ENCODE data around the gene IGSF8.
A peak's percentile ranks its signal among the peaks of the same experiment; 100 is the strongest.

The IGSF8 gene

GRCh38 chr1:160063176-160063575 is 35.2 kb downstream of the IGSF8 start:
- no peak overlapping the region for H3K27ac Mint-ChIP-seq
- TF ChIP-seq CTCF (IDR thresholded peaks at IDR 0.05; ENCODE audit: unreplicated experiment in 3 of 3): no peak
- H3K4me3 Mint-ChIP-seq: no peak overlapping the region
- no peaks in the 10 kb centered on the region for H3K36me3 Mint-ChIP-seq (ENCODE audit: low read depth)
- H3K27me3 Mint-ChIP-seq (ENCODE audit: low read depth): peaks cover 33% of the 10 kb centered on the region
- H3K9me3 Mint-ChIP-seq: no peaks in the 10 kb centered on the region
- peaks cover 17% of the 10 kb centered on the region for H3K4me1 Mint-ChIP-seq

GRCh38 chr1:160062230-160062532 is 36.2 kb downstream of the IGSF8 start:
- H3K4me1 Mint-ChIP-seq: peaks cover 9% of the 10 kb centered on the region
- TF ChIP-seq CTCF (IDR thresholded peaks at IDR 0.05; ENCODE audit: unreplicated experiment in 3 of 3): no peak
- peak overlapping the region in 1 of 3 experiments; percentile 73 for H3K27ac Mint-ChIP-seq
- no peaks in the 10 kb centered on the region for H3K36me3 Mint-ChIP-seq (ENCODE audit: low read depth)
- H3K9me3 Mint-ChIP-seq: no peaks in the 10 kb centered on the region
- H3K27me3 Mint-ChIP-seq (ENCODE audit: low read depth): peaks cover 33% of the 10 kb centered on the region
- H3K4me3 Mint-ChIP-seq: no peak overlapping the region

- Mint-ChIP-seq H3K27ac (peak overlapping the region in 1 of 3 experiments; percentile 73), H3K27me3 (ENCODE audit: low read depth) (peaks cover 36% of the 10 kb centered on the region), H3K4me3 (no peak overlapping the region), H3K4me1 (peaks cover 6% of the 10 kb centered on the region), H3K9me3 (no peaks in the 10 kb centered on the region), H3K36me3 (ENCODE audit: low read depth) (no peaks in the 10 kb centered on the region)
- no peak for TF ChIP-seq CTCF (IDR thresholded peaks at IDR 0.05; ENCODE audit: unreplicated experiment in 3 of 3)
Measured at GRCh38 chr1:160061369-160062229, 36.8 kb downstream of the IGSF8 start.

GRCh38 chr1:160058087-160058486 is 40.3 kb downstream of the IGSF8 start:
- peaks cover 6% of the 10 kb centered on the region for H3K4me1 Mint-ChIP-seq
- no peaks in the 10 kb centered on the region for H3K36me3 Mint-ChIP-seq (ENCODE audit: low read depth)
- no peaks in the 10 kb centered on the region for H3K9me3 Mint-ChIP-seq
- no peak overlapping the region for H3K27ac Mint-ChIP-seq
- no peak for TF ChIP-seq CTCF (IDR thresholded peaks at IDR 0.05; ENCODE audit: unreplicated experiment in 3 of 3)
- peaks cover 38% of the 10 kb centered on the region for H3K27me3 Mint-ChIP-seq (ENCODE audit: low read depth)
- H3K4me3 Mint-ChIP-seq: no peak overlapping the region

GRCh38 chr1:160056648-160057169 is 41.7 kb downstream of the IGSF8 start:
- no peaks in the 10 kb centered on the region for H3K36me3 Mint-ChIP-seq (ENCODE audit: low read depth)
- H3K4me3 Mint-ChIP-seq: no peak overlapping the region
- H3K27ac Mint-ChIP-seq: no peak overlapping the region
- H3K9me3 Mint-ChIP-seq: no peaks in the 10 kb centered on the region
- H3K27me3 Mint-ChIP-seq (ENCODE audit: low read depth): peaks cover 45% of the 10 kb centered on the region
- peaks cover 5% of the 10 kb centered on the region for H3K4me1 Mint-ChIP-seq
- TF ChIP-seq CTCF (IDR thresholded peaks at IDR 0.05; ENCODE audit: unreplicated experiment in 3 of 3): no peak

Data from nephron (organoid).